T-cell (primary cell): ENCODE measurements around the gene RALA. TPM values are rescaled to one million over a fixed set of nuclear protein-coding genes. Genes with fewer than 3 reads are reported as not detected.

ENCODE experiments used
- ATAC-seq, 4 experiments: fragments of 200-7000 bp in 3 of 4; fragments of 150-1000 bp in 1 of 4; cut with Tn5 transposase; replicated peaks in 1 of 4; 1 replicate in 3 of 4; 2 replicates in 1 of 4; pipeline ENCODE4 v1.10.0; 2021; ENCODE audit warnings: moderate library complexity in 3 of 4, mild to moderate bottlenecking in 2 of 4, moderate number of reproducible peaks in 1 of 4
- CTCF ChIA-PET, 2 donors: fragments of 300-600 bp; sonication (Branson Sonifier 250); formaldehyde crosslinking; loops; one replicate each; lab custom pipeline; 2022; ENCODE audit warnings: antibody characterized with exemption in 2 of 2; lab: Charles Lee
- POLR2A ChIA-PET, 2 donors: fragments of 300-600 bp; sonication (Branson Sonifier 250); formaldehyde crosslinking; loops; one replicate each; lab custom pipeline; 2022; ENCODE audit warnings: antibody characterized with exemption in 2 of 2; lab: Charles Lee
- DNase-seq, 35 experiments: peaks; one replicate each; pipeline versions ENCODE4 v3.0.0 to v3.0.0-alpha.2; 2013 to 2023
- H3K27ac ChIP-seq: one replicate; pipeline ENCODE4 v1.5.1; 2013; ENCODE audit warnings: low read length
- H3K27me3 ChIP-seq, 2 experiments: replicated peaks in 1 of 2; 1 replicate in 1 of 2; 2 replicates in 1 of 2; pipeline versions ENCODE4 v1.6.1 to v1.7.0; 2013; ENCODE audit warnings: low read length in 1 of 2, mixed read lengths in 1 of 2; ENCODE audit not compliant: control insufficient read depth in 2 of 2, insufficient read depth in 2 of 2; ENCODE audit errors: extremely low read depth in 1 of 2
- H3K36me3 ChIP-seq, 2 donors: 1 replicate in 1 of 2; 2 replicates in 1 of 2; pipeline versions ENCODE4 v1.6.1 to v1.7.0; 2013; ENCODE audit warnings: low read length in 1 of 2; ENCODE audit not compliant: control insufficient read depth in 2 of 2, insufficient read depth in 1 of 2; ENCODE audit errors: extremely low read depth in 1 of 2
- H3K4me1 ChIP-seq, 2 experiments: 1 replicate in 1 of 2; 2 replicates in 1 of 2; pipeline versions ENCODE4 v1.6.1 to v1.7.0; 2013; ENCODE audit warnings: low read length in 2 of 2, mixed read lengths in 1 of 2; ENCODE audit not compliant: insufficient read depth in 2 of 2, control insufficient read depth in 1 of 2; ENCODE audit errors: extremely low read depth in 1 of 2
- H3K4me3 ChIP-seq, 2 donors: 1 replicate in 1 of 2; 2 replicates in 1 of 2; pipeline versions ENCODE4 v1.5.1 to v1.7.0; 2013; ENCODE audit warnings: mild to moderate bottlenecking in 2 of 2, low read length in 1 of 2, moderate library complexity in 1 of 2; ENCODE audit not compliant: control insufficient read depth in 1 of 2; ENCODE audit errors: extremely low read depth in 1 of 2
- H3K9me3 ChIP-seq: 2 replicates; pipeline ENCODE4 v1.7.0; 2013
- H3K27ac Mint-ChIP-seq, 2 donors: one replicate each; pipeline ENCODE4 v1.8.0; 2020 to 2021; ENCODE audit warnings: mild to moderate bottlenecking in 2 of 2, mixed read lengths in 2 of 2
- H3K27me3 Mint-ChIP-seq, 2 donors: one replicate each; pipeline ENCODE4 v1.8.0; 2021 to 2022; ENCODE audit warnings: mixed read lengths in 2 of 2
- H3K36me3 Mint-ChIP-seq: one replicate; pipeline ENCODE4 v1.8.0; 2021; ENCODE audit warnings: mixed read lengths
- H3K4me1 Mint-ChIP-seq, 3 donors: one replicate each; pipeline ENCODE4 v1.8.0; 2020 to 2022; ENCODE audit warnings: mixed read lengths in 3 of 3, mild to moderate bottlenecking in 1 of 3
- H3K4me3 Mint-ChIP-seq, 3 donors: one replicate each; pipeline ENCODE4 v1.8.0; 2020 to 2022; ENCODE audit warnings: mild to moderate bottlenecking in 3 of 3, mixed read lengths in 3 of 3, moderate library complexity in 3 of 3
- H3K9me3 Mint-ChIP-seq, 3 donors: one replicate each; pipeline ENCODE4 v1.8.0; 2020 to 2022; ENCODE audit warnings: mixed read lengths in 3 of 3
- WGBS: methylation state at CpG from one replicate; pipeline ENCODE4 v1.1.5; 2013; ENCODE audit warnings: missing lambda C conversion rate; ENCODE audit not compliant: insufficient coverage; 5-methylcytosine and 5-hydroxymethylcytosine counted together
- total RNA-seq, 35 experiments: library from RNA in 6 of 35; stranded (reverse) in 6 of 35; fragments of 120-200 nt in 1 of 35; gene quantifications; one replicate each; pipeline versions ENCODE4 v1.2.1 to v1.2.4 and lab custom pipeline; 2013 to 2026

RALA gene
- total RNA-seq, 5 donors from 2014 or later (not counting 1 experiment from before 2014, with no cell fraction given) = 24.4 to 49.8 (median 36.7) TPM

DNA sequence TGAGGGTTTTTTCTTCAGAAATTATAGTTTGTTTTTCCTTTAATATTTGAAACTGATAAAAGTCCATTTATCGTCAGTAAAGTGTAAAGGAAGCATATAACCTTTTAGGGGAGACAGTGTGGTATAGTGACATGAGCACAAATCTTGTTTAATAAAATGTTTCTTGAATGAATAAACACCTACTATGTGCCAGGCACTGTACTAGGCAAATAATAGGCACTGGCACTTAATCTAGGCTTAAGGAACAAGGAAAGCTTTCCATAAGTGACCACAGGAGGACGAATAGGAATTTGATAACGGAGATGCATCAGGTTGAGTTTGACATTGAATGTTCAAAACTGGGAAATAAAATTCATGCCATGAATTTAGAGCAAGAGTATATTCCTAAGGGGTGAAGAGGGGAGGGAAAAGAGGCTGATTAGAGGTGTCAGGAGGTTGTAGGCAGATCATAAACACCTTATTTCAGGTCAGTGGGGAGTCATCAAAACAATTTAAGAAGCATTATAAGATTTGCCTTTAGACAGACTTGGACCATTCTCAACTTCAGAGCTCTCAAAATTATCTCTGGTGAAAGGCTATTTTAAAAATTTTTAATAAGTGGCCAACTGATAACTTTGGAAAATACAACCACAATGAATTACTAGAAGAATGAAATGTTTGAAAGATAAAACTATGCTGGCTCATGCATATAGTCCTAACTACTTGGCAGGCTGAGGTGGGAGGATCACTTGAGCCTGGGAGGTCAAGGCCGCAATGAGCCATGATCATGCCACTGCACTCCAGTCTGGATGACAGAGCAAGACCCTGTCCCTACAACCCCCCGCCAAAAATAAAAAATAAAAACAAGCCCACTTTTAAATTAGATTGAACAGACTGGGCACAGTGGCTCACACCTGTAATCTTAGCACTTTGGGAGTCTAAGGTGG, 22.4 kb downstream of the RALA start:
- WGBS = 95% methylated on average over 2 of the region's 5 CpGs
- H3K4me1 ChIP-seq = peaks cover 0 to 3% of the 10 kb centered on the region in 2 experiments
- CTCF ChIA-PET = no interaction called here
- Mint-ChIP-seq H3K27ac (no peak overlapping the region), H3K4me1 (peaks cover 67 to 90% (median 79%) of the 10 kb centered on the region in 3 donors), H3K27me3 (no peaks in the 10 kb centered on the region), H3K4me3 (no peak overlapping the region), H3K36me3 (peaks cover 40% of the 10 kb centered on the region), H3K9me3 (no peaks in the 10 kb centered on the region)
- H3K36me3 ChIP-seq = peaks cover 0 to 8% of the 10 kb centered on the region in 2 donors
- ATAC-seq = no peak
- H3K27me3 ChIP-seq = no peaks in the 10 kb centered on the region
- no peak overlapping the region for H3K27ac ChIP-seq
- POLR2A ChIA-PET = no interaction called here
- no peak for DNase-seq
- no peaks in the 10 kb centered on the region for H3K9me3 ChIP-seq
- no peak overlapping the region for H3K4me3 ChIP-seq

- Mint-ChIP-seq H3K27ac (no peak overlapping the region), H3K27me3 (no peaks in the 10 kb centered on the region), H3K36me3 (peaks cover 34% of the 10 kb centered on the region), H3K9me3 (no peaks in the 10 kb centered on the region), H3K4me3 (no peak overlapping the region), H3K4me1 (peaks cover 46 to 81% (median 66%) of the 10 kb centered on the region in 3 donors)
- Histone ChIP-seq H3K4me1 (no peaks in the 10 kb centered on the region), H3K27me3 (no peaks in the 10 kb centered on the region), H3K4me3 (no peak overlapping the region), H3K9me3 (no peaks in the 10 kb centered on the region), H3K36me3 (peaks cover 0 to 8% of the 10 kb centered on the region in 2 donors), H3K27ac (no peak overlapping the region)
- DNase-seq = no peak
- ChIA-PET CTCF (interaction anchor here in 1 of 2 donors (0.7 kb wide), 1 partner anchor 67 kb away, joined by 3 read pairs; no protein-coding TSS in a partner anchor), POLR2A (interaction anchor here (0.6 to 0.7 kb wide), 2 partner anchors 8 to 486 kb away, joined by 3 to 8 read pairs; no protein-coding TSS in a partner anchor)
- ATAC-seq = no peak
These were observed 24.4 kb downstream of the RALA start for GRCh38 chr7:39647816-39648215.

GRCh38 chr7:39650676-39651075, 27.3 kb downstream of the RALA start:
- POLR2A ChIA-PET = interaction anchor here in 1 of 2 donors (0.6 kb wide), 1 partner anchor 71 kb away, joined by 3 read pairs; no protein-coding TSS in a partner anchor
- no peak for DNase-seq
- H3K27me3 Mint-ChIP-seq = no peaks in the 10 kb centered on the region
- no peak overlapping the region for H3K27ac ChIP-seq
- WGBS = 100% methylated on average over 2 of the region's 4 CpGs
- H3K9me3 ChIP-seq = no peaks in the 10 kb centered on the region
- peaks cover 0 to 8% of the 10 kb centered on the region in 2 donors for H3K36me3 ChIP-seq
- no peaks in the 10 kb centered on the region for H3K27me3 ChIP-seq
- CTCF ChIA-PET = no interaction called here
- no peak overlapping the region for H3K4me3 Mint-ChIP-seq
- peaks cover 36 to 60% (median 55%) of the 10 kb centered on the region in 3 donors for H3K4me1 Mint-ChIP-seq
- H3K4me1 ChIP-seq = no peaks in the 10 kb centered on the region
- no peak overlapping the region for H3K4me3 ChIP-seq
- H3K27ac Mint-ChIP-seq = no peak overlapping the region
- peaks cover 3 to 5% (median 4%) of the 10 kb centered on the region in 3 donors for H3K9me3 Mint-ChIP-seq
- ATAC-seq = no peak
- peaks cover 42% of the 10 kb centered on the region for H3K36me3 Mint-ChIP-seq

DNA sequence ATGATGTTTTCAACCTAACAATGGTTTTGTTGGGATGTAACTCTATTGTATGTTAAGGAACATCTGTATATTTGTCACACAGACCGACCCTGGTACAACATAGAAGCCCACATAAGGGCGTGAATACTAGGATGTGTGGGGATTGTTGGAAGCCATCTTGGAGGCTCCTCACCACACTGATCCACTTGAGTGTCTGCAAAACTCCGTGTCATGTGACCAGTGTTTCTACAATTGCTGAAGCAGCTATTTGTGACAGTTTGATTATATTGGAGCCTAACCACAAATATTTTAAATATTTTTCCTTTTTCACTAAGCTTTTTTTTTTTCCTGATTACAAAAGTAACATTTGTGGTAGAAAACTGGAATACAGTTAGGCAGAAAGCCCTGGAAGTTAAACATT, 27.9 kb downstream of the RALA start:
- H3K4me3 ChIP-seq = no peak overlapping the region
- peaks cover 45% of the 10 kb centered on the region for H3K36me3 Mint-ChIP-seq
- H3K4me1 Mint-ChIP-seq = peaks cover 36 to 56% (median 54%) of the 10 kb centered on the region in 3 donors
- no peaks in the 10 kb centered on the region for H3K9me3 ChIP-seq
- H3K4me1 ChIP-seq = no peaks in the 10 kb centered on the region
- peaks cover 3 to 5% (median 4%) of the 10 kb centered on the region in 3 donors for H3K9me3 Mint-ChIP-seq
- DNase-seq (no peak), ATAC-seq (no peak)
- no peak overlapping the region for H3K4me3 Mint-ChIP-seq
- no peaks in the 10 kb centered on the region for H3K27me3 Mint-ChIP-seq
- no peaks in the 10 kb centered on the region for H3K27me3 ChIP-seq
- H3K27ac ChIP-seq = no peak overlapping the region
- ChIA-PET POLR2A (interaction anchor here in 1 of 2 donors (0.7 kb wide), 1 partner anchor 25 kb away, joined by 3 read pairs; no protein-coding TSS in a partner anchor), CTCF (interaction anchor here in 1 of 2 donors (0.5 to 0.6 kb wide), 3 partner anchors 28 to 1280 kb away, joined by 3 to 6 read pairs (median 4); no protein-coding TSS in a partner anchor)
- H3K27ac Mint-ChIP-seq = no peak overlapping the region
- WGBS = no CpG with 5 or more reads among the region's 3 CpGs
- peaks cover 0 to 8% of the 10 kb centered on the region in 2 donors for H3K36me3 ChIP-seq

GRCh38 chr7:39656415-39656814, 33.0 kb downstream of the RALA start:
- no peak overlapping the region for H3K27ac ChIP-seq
- POLR2A ChIA-PET = no interaction called here
- DNase-seq (no peak), ATAC-seq (no peak)
- CTCF ChIA-PET = no interaction called here
- H3K4me1 ChIP-seq = no peaks in the 10 kb centered on the region
- 40% methylated on average over 1 of the region's 1 CpG for WGBS
- H3K36me3 ChIP-seq = peaks cover 0 to 10% of the 10 kb centered on the region in 2 donors
- Mint-ChIP-seq H3K36me3 (peaks cover 43% of the 10 kb centered on the region), H3K27me3 (no peaks in the 10 kb centered on the region), H3K27ac (no peak overlapping the region), H3K9me3 (peaks cover 4 to 9% (median 8%) of the 10 kb centered on the region in 3 donors), H3K4me1 (peaks cover 21 to 42% (median 32%) of the 10 kb centered on the region in 3 donors), H3K4me3 (no peak overlapping the region)
- no peaks in the 10 kb centered on the region for H3K9me3 ChIP-seq
- no peaks in the 10 kb centered on the region for H3K27me3 ChIP-seq
- H3K4me3 ChIP-seq = no peak overlapping the region

- H3K27ac ChIP-seq = no peak overlapping the region
- Mint-ChIP-seq H3K36me3 (peaks cover 64% of the 10 kb centered on the region), H3K9me3 (peaks cover 8 to 21% (median 13%) of the 10 kb centered on the region in 3 donors), H3K4me1 (peaks cover 35 to 48% (median 46%) of the 10 kb centered on the region in 3 donors), H3K27me3 (no peaks in the 10 kb centered on the region), H3K27ac (no peak overlapping the region), H3K4me3 (no peak overlapping the region)
- peaks cover 4% of the 10 kb centered on the region for H3K9me3 ChIP-seq
- ATAC-seq = no peak
- ChIA-PET CTCF (no interaction called here), POLR2A (interaction anchor here in 1 of 2 donors (0.7 kb wide), 1 partner anchor 747 kb away, joined by 6 read pairs; no protein-coding TSS in a partner anchor)
- no peaks in the 10 kb centered on the region for H3K27me3 ChIP-seq
- no peaks in the 10 kb centered on the region for H3K4me1 ChIP-seq
- peaks cover 0 to 14% of the 10 kb centered on the region in 2 donors for H3K36me3 ChIP-seq
- DNase-seq = no peak
- no CpG with 5 or more reads among the region's 5 CpGs for WGBS
- no peak overlapping the region for H3K4me3 ChIP-seq
These were observed 36.1 kb downstream of the RALA start for GRCh38 chr7:39659356-39660013.
